ENCODE data around the gene STK10. TPM values are rescaled to one million over a fixed set of nuclear protein-coding genes. Genes with fewer than 3 reads are reported as not detected.

Gene STK10
- total RNA-seq, 1 donor from 2014 or later = 79.8 TPM

DNA sequence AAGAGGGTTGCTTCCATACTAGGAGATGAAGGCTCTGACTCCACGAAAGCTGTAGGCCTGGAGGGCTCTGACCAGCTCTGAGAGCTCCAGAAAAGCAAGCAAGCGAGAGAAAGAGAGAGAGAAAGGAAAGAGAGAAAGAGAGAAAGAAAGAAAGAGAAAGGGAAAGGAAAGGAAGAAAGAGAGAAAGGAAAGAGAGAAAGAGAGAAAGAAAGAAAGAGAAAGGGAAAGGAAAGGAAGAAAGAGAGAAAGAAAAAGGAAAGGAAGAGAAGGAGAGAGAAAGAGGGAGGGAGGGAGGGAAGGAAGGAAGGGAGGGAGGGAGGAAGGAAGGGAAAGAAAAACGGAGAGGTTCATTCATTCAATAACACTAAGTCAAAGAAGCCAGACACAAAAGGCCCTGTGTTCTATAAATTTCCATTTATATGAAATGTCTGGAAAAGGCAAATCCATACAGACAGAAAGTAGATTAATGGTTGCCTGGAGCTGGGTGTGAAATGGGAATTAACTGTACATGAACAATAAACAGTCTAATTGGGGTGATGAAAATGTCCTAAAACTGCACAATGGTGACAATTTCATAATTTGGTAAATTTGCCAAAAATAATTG is 1.8 kb upstream of the STK10 start:
- no peak for DNase-seq (ENCODE audit: extremely low read depth, low read depth, low spot score)

DNA sequence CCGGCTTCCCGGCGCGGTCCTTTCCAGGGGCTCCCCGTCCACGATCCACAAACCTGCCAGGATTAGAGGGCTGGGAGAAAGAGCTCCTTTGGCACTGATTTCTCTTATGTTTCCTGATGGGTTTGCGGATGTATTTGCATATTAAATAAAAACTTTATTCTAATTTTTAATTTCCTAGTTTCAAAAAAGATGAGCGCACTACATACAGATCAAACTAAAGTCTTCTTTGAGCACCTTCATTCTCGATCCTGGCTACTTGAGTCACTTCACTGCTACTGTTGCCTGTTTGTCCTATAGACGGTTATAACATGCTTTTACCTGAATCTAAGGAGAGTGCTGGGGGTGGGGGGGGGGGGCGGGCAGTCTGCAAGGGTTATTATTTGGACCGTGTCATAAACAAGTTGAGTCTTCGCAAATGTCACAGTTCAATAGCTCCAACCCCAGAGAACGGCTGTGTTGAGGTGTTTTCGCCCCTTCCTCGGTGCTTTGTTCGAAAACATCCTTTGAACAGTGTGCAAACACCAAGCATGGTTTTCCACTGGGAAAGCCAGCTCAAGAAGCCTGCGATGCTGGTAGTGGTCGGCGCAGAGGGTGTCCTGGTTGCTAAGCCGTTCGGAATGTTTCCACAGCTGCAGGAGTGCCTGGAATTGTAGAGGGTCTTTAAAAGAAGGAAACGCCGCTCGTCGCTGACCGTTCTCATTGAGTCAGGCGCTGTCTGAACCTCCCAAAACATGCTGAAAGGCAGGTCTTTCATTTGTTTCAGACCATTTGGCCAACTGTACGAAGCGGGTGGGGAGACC is 1.1 kb upstream of the STK10 start:
- no peak for DNase-seq (ENCODE audit: extremely low read depth, low read depth, low spot score)

DNA sequence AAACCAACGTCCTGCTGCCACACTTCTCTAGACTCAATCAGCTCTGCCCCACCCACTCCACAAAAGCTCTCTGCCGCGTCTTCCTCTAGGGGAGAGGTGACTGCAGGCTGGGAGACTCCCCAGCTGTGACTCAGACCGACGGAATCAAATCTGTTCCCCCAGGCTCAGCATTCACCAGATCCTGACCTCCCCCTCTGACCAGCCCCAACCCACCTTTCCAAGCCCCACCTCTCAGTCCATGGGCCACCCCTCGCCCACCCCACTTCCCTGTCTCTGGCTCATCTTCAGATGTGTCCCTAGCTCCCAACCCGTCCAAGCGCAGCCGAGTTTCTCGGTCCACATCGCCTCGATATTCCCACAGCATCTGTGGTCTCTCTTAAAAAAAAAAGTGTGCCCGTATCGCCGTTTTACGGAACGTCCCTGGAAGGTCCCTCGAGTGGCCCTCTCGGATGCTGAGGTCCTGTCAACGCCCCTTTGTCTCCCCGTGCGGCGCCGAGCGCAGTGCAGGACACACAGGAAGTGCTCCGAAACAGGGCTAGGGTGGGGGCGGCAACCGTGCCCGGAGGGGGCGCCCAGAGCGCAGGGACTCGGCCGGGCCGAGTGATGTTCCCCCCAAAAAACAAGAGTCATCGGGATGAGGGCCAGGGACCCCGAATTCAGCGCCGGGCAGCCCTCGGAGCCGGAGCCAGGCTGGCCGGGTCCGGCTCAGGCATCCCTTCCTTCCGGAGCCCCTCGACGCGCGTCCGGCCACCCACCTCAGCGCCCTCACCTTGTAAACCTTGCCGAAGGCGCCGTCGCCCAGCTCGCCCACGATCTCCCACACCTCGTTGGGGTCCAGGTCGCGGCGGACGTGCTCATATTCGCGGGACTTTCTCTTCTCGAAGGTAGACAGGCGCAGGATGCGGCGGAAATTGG is 649 bp downstream of the STK10 start:
- no peak for DNase-seq (ENCODE audit: extremely low read depth, low read depth, low spot score)

DNA sequence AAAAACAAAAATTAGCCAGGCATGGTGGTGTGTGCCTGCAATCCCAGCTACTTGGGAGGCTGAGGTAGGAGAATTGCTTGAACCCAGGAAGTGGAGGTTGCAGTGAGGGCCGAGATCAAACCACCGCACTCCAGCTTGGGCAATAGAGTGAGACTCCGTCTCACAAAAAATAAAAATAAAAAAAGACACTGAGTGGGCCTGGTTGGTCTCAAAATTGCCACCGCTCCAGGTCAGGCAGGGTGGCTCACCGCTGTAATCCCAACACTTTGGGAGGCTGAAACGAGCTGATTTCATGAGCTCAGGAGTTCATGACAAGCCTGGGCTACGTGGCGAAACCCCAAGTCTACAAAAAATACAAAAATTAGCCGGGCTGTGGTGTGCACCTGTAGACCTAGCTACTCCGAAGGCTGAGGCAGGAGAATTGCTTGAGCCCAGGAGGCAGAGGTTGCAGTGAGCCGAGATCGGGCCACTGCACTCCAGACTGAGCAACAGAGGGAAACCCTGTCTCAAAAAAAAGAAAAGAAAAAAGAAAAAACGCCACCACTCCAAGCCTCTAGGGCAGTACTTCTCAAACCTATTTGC is 1.8 kb downstream of the STK10 start:
- no peak for DNase-seq (ENCODE audit: extremely low read depth, low read depth, low spot score)

DNA sequence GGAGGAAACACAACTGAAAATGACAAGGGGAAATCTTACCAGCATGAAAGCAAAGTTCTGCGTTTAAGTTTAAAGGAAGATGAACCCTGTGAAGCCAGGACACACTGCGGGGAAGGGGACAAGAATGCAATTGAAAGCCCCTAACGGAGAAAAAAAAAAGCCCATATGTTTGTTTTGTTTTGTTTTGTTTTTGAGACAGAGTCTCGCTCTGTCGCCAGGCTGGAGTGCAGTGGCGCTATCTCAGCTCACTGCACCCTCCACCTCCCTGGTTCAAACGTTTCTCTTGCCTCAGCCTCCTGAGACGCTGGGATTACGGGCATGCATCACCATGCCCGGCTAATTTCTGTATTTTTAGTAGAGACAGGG is 2.9 kb downstream of the STK10 start:
- DNase-seq (ENCODE audit: extremely low read depth, low read depth, low spot score) = no peak

DNA sequence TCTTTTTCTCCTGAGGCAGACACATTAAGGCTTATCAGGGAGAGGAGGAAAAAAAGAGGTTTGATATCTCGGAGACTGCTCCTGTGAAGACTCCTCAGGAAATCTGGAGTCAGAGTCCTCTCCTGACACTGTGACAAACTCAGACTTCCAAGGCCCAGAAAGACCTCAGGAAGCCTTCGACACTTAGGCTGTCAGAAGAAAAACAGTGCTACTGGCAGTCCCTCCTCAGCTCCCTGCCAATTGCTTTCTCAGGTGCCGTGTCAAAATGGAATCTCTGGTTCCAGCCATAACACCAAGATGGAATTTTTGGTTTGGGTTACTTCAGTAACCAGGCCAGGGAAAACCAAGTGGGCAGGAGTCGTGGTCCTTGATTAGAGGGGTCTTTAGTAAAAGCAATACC is 4.1 kb downstream of the STK10 start:
- DNase-seq (ENCODE audit: extremely low read depth, low read depth, low spot score) = no peak

DNA sequence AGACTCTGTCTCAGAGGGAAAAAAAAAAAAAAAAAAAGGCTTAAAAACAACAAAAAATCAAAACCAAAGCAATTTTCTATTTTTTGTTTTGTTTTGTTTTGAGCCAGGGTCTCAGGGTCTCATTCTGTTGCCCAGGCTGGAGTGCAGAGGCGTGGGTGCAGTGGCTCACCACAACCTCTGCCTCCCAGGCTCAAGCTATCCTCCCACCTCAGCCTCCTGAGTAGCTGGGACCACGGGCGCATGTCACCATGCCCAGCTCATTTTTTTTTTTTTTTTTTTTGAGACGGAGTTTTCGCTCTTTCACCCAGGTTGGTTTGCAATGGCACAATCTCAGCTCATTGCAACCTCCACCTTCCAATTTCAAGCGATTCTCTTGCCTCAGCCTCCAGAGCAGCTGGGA is 5.7 kb downstream of the STK10 start:
- no peak for DNase-seq (ENCODE audit: extremely low read depth, low read depth, low spot score)

DNA sequence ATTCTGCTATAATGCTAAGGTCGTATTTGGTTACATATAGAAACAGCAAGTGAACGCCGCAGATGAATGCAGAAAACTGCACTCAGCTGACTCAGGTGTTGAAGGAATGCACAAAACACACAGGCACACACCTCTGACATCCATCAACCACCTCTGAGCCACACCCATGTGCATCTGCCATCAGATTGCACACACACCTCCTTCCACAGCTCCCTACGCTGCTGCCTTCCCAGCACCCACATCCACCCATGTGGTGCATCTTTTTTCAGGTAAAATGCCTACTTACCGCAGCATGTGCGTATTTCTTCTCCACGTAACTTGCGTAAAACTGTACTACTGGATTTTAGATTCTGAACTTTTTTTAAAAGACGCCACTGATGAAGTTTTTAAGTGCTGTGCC is 7.1 kb downstream of the STK10 start:
- DNase-seq (ENCODE audit: extremely low read depth, low read depth, low spot score) = no peak

DNA sequence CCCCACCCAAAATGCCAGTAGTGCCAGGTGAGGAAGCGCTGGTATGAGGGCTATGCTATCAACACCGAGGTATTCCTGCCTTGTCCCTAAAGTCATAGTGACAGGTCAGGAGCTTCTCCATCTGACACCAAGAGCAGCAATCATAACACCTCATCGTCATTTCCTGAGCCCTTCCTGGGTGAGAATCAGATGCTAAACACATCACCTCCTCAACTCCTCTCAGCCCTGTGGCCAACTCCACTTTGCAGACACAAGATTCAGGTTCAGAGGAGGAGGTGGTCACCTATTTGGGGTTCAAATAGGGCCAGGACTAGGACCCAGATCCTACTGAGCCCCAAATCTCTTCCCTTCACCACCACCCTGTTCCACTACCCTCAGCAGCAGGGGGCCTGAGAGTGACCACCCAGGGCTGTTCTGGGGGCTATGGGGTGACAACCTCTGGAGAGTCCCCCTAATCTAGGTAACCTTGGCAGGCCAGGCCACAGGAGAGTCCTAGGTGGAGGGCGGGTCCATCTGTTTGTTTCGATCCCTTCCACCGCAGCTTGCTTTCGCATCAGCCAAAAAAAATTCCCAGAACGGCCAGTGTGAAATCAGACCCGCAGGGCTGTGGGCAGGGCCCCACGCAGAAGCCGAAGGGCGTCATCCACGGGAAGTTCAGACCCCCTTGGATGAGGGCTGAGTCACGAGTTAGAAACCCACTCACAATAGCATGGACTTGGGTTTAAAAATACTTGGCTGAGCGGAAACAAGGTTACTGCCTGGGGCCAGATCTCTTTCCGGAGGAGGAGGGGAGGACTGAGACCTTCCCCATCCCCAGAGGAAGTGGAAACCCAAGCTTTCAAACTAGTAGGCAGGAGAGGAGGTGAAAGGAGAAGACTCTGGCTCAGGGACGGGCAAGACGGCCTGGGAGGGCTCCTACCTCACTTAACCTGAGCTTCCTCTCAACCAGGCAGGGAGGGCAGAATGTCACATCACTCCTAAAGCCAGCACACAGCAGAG is 8.7 kb downstream of the STK10 start:
- DNase-seq (ENCODE audit: extremely low read depth, low read depth, low spot score) = no peak

DNA sequence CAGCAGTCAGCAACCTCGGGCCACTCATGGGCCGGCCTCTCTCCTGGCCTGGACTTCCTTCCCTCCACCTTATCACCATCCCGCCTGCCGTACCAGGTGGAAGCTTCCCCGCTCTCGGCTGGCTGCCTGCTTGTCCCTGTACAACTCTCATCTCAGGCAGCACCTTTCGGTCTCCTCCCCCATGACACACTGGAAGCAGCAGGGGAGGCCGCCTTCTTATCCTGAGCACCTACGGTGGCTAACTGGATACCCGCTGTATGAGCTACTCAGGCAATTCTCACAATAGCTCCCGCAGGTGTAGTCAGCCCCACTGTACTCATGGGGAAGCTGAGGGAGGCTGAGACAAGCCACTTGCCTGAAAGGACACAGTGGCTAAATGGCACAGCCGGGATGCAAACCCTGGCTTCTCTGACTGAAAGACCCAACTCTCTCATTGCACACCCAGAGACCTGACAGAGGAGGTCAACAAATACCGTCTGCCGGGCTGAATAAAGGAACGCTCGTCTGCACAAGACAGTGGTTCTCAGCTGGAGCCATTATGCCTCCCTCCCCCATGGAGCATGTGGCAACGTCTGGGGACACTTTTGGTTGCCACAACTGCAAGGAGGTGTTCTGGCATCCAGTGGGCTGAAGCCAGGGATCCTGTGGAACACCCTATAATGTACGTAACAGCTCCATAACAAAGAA is 9.6 kb downstream of the STK10 start:
- DNase-seq (ENCODE audit: extremely low read depth, low read depth, low spot score) = no peak

DNA sequence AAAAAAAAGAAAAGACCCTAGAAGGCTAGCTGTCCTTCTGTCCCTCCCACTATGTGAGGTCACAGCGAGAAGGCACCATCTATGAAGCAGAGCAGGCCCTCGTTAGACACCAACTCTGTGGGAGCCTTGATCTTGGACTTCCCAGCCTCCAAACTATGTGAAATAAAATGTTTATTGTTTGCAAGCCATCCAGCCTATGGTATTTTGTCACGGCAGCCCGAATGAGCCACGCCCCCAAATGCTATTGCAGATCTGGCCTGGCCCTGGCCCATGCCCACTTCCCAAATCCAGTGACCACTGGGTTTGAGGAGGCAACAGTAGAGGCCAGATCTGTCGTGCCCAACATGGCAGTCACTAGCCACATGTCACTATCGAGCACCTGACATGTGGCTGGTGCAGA is 10.8 kb downstream of the STK10 start:
- no peak for DNase-seq (ENCODE audit: extremely low read depth, low read depth, low spot score)

DNA sequence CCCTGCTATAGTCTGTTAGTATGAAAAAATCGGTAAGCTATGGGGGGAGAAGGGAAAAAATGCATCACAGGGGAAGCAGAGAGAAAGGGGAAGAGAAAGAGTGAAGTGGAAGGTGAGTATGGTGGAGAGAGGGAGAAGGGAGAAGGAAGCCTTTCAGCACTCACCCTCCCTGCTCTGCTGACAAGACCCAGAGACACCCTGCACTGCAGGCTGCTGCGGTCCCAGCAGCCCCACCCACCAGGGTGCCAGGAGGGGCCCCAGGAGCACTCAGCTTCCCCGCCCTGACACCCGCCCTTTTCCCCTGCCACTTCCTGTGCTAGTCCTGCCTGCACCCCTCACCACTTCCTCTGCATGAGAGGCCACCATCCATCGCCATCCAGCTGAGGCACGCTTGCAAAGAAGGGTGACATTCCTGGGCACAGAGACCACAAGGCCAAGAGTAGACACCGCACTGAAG is 12.7 kb downstream of the STK10 start:
- DNase-seq (ENCODE audit: extremely low read depth, low read depth, low spot score) = no peak

DNA sequence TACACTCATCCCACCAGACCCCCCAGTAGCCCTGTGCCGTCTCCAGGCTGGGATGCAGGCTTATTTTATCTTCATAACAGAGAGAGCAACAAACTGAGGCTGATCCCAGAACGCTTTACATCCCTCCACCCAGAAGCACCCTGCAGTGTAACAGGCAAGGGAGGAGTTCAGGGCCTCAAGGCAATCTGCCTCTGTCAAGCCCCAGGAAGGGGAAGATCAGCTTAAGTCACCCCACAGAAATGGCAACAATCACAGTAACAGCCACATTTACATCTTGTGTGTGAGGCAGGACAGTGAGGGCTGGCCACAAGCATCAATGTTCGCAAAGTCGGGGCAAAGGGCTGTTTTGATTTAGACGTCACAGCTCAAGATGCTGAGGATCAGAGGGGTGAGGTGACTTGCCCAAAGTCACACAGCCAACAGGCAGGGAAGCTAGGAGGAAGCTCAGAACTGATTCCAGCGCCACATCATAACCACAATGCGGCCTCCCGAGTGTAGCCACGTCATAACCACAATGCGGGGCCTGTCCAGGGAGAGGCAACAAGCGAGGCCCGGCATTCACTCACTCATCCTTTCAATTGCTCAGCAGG is 14.4 kb downstream of the STK10 start:
- no peak for DNase-seq (ENCODE audit: extremely low read depth, low read depth, low spot score)

DNA sequence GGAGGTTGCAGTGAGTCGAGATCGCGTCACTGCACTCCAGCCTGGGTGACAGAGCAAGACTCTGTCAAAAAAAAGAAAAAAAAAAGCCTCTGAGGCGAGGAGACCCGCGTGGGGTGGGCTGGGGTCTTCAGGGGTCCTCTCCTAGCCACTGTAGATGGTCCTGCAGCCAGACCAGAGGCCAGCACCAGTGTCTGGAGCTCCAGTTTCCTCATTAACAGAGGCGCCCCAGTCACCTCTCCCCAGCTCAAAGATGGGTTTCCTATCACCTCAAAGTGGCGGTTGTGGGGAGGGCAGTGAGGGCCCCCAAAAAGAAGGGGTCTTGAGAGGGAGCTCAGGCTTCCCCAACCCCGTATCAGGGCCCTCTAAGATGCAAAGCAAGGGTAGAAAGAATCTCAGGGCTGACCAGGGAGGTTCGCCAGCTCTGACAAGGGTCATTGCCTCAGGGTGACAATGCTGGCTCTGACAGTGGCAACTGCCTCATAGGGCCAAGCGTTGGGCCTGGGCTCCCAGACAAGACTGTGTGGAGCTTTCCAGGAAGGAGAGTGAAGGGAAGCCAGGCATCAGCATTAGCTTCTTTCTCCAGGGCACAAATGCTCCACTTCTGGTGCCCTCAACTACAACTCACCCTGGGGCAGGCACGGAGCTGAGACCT is 15.0 kb downstream of the STK10 start:
- no peak for DNase-seq (ENCODE audit: extremely low read depth, low read depth, low spot score)

DNA sequence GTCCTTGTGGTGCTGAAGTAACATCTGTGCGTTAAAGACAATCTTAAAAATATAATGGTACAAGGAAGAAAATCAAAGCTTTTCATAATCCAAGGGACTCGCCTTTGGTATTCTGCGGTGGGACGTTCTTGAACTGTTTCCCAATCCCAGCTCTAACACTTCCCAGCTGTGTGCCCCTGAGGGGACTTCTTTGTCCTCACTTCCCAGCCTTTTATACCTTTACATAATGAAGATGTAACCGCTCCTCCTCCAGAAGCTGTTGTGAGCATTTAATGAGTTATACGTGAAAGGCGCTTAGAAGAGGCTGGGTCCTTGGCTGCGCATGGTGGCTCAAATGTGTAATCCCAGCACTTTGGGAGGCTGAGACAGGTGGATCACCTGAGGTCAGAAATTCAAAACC is 16.9 kb downstream of the STK10 start:
- no peak for DNase-seq (ENCODE audit: extremely low read depth, low read depth, low spot score)

DNA sequence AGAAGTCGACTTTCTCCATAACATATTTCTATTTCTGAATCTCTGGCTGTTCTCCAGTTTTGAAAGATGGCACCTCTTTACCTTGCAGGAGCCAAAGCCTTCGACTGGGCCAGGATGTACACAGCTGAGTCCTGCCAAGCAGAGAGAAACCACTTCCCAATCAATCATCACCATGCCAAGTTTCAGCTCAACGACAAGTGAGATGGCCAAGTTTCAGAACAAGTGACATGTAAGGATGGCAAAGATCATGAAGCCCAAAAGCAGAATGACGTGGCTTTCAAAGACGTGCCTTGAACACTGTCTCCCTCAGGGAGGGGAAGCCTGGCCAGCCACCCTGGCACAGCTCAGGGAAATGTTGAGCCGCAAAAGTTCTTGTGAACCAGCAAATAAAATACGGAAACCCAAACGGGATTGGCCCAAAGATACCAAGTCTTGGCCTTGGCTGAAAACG is 17.7 kb downstream of the STK10 start:
- no peak for DNase-seq (ENCODE audit: extremely low read depth, low read depth, low spot score)

DNA sequence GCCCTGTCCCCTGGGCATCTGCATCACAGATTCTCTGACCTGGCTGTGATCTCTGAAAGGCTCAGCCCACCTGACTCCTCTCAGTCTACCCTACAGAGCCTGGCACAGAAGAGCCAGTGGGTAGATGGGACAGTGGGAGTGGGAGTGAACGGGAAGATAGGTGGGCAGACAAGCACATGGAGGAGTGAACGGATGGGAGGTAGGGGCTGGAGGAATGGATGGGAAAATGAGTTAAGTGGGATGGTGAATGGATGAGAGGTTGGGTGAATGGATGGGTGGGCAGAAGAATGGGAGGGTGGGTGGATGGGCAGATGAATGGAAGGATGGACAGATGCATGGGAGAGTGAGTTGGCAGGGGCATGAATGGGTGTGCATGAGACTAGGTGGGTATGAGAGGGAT is 18.8 kb downstream of the STK10 start:
- no peak for DNase-seq (ENCODE audit: extremely low read depth, low read depth, low spot score)

DNA sequence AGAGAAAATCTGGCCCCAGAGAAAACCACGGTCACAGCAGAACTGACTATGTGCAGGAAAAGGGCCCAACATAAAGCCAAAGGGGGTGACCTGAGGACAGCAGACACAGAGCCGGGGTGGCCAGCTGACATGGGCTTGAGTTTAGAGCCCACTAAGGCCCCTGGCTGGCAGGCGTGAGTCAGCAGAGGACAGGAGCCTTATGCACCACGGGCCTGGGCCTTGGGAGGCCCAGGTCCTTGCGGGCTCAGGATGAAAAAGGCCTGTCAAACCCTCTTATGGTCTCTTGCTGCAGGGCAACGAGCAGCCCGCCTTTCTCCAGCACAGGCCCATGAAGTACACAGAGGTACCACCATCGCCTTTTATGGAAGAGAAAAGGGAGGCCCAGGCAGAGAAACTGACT is 19.7 kb downstream of the STK10 start:
- no peak for DNase-seq (ENCODE audit: extremely low read depth, low read depth, low spot score)
